ENCODE data around the gene SOX6.

Gene SOX6

DNA sequence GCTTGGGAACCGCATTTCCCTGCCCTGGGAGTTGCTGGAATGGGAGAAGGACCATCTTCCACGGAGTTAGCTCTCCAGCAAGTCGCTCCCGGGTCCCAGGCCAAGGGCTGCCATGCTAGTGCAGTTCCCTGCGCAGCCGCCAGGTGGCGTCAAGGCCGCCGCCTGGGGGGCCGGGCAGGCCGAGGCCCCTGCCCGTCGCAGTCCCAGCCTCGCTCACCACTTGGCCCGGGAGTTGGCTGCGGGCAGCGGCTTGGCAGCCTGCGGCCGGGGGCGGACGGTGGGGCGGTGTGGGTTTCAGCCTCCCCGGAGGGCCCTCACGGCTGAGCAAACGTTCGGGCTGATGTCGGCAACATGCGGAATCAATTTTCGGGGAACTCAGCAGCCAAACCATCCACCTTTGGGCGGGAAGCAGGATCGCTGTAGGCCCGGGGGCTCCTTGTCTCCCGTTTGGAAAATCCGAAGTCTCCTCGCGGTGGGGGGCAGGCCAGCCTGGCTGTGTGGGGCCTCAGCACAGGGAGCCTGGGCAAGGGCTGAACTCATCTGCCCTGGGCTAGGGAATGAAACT is 415.1 kb downstream of the SOX6 start:
- CTCF ChIA-PET = interaction anchor here (1.0 to 1.5 kb wide), 3 partner anchors 15 to 100 kb away, joined by 3 to 5 read pairs (median 4); no protein-coding TSS in a partner anchor
- Histone ChIP-seq H3K4me3 (ENCODE audit: control insufficient read depth in 1 of 7, extremely low read depth in 1 of 7, insufficient read depth in 4 of 7, low read depth in 2 of 7, low read length in 6 of 7) (no peak overlapping the region), H3K9me3 (ENCODE audit: control extremely low read depth in 1 of 5, control insufficient read depth in 4 of 5, insufficient read depth in 2 of 5, low read depth in 1 of 5, low read length in 4 of 5) (peaks cover 0 to 2% (median 0%) of the 10 kb centered on the region in 5 experiments), H3K27ac (ENCODE audit: insufficient read depth in 1 of 2, low read depth in 1 of 2, low read length in 2 of 2, poor library complexity in 1 of 2, severe bottlenecking in 2 of 2) (no peak overlapping the region), H3K36me3 (ENCODE audit: control insufficient read depth in 4 of 4, insufficient read depth in 4 of 4, low read length in 3 of 4) (no peaks in the 10 kb centered on the region), H3K4me1 (ENCODE audit: control extremely low read depth in 1 of 4, control insufficient read depth in 4 of 4, insufficient read depth in 4 of 4, low read length in 3 of 4) (no peaks in the 10 kb centered on the region), H3K27me3 (replicated peaks in 2 of 5; ENCODE audit: control insufficient read depth in 4 of 5, insufficient read depth in 5 of 5, low read length in 4 of 5) (no peaks in the 10 kb centered on the region)
- POLR2A ChIA-PET = no interaction called here
- peak; percentile 9 to 29 (median 22) for DNase-seq
- WGBS (ENCODE audit: insufficient coverage) = 53% methylated on average over 21 of the region's 36 CpGs

- Histone ChIP-seq H3K4me1 (ENCODE audit: control extremely low read depth in 1 of 4, control insufficient read depth in 4 of 4, insufficient read depth in 4 of 4, low read length in 3 of 4) (peaks cover 0 to 4% (median 0%) of the 10 kb centered on the region in 4 experiments), H3K9me3 (ENCODE audit: control extremely low read depth in 1 of 5, control insufficient read depth in 4 of 5, insufficient read depth in 2 of 5, low read depth in 1 of 5, low read length in 4 of 5) (no peaks in the 10 kb centered on the region), H3K4me3 (ENCODE audit: control insufficient read depth in 1 of 7, extremely low read depth in 1 of 7, insufficient read depth in 4 of 7, low read depth in 2 of 7, low read length in 6 of 7) (no peak overlapping the region), H3K27ac (ENCODE audit: insufficient read depth in 1 of 2, low read depth in 1 of 2, low read length in 2 of 2, poor library complexity in 1 of 2, severe bottlenecking in 2 of 2) (no peak overlapping the region), H3K27me3 (replicated peaks in 2 of 5; ENCODE audit: control insufficient read depth in 4 of 5, insufficient read depth in 5 of 5, low read length in 4 of 5) (no peaks in the 10 kb centered on the region), H3K36me3 (ENCODE audit: control insufficient read depth in 4 of 4, insufficient read depth in 4 of 4, low read length in 3 of 4) (no peaks in the 10 kb centered on the region)
- POLR2A ChIA-PET = no interaction called here
- no peak for DNase-seq
- WGBS (ENCODE audit: insufficient coverage) = 88% methylated on average over 7 of the region's 8 CpGs
- CTCF ChIA-PET = interaction anchor here (1.0 to 1.5 kb wide), 3 partner anchors 15 to 101 kb away, joined by 3 to 5 read pairs (median 4); no protein-coding TSS in a partner anchor
These were observed 415.7 kb downstream of the SOX6 start for GRCh38 chr11:15940462-15941205.

GRCh38 chr11:15938983-15939382 is 417.4 kb downstream of the SOX6 start:
- ChIA-PET POLR2A (no interaction called here), CTCF (no interaction called here)
- DNase-seq = no peak
- H3K4me3 ChIP-seq (ENCODE audit: control insufficient read depth in 1 of 7, extremely low read depth in 1 of 7, insufficient read depth in 4 of 7, low read depth in 2 of 7, low read length in 6 of 7) = no peak overlapping the region
- H3K27ac ChIP-seq (ENCODE audit: insufficient read depth in 1 of 2, low read depth in 1 of 2, low read length in 2 of 2, poor library complexity in 1 of 2, severe bottlenecking in 2 of 2) = no peak overlapping the region
- H3K9me3 ChIP-seq (ENCODE audit: control extremely low read depth in 1 of 5, control insufficient read depth in 4 of 5, insufficient read depth in 2 of 5, low read depth in 1 of 5, low read length in 4 of 5) = no peaks in the 10 kb centered on the region
- H3K4me1 ChIP-seq (ENCODE audit: control extremely low read depth in 1 of 4, control insufficient read depth in 4 of 4, insufficient read depth in 4 of 4, low read length in 3 of 4) = peaks cover 0 to 12% (median 0%) of the 10 kb centered on the region in 4 experiments
- no CpG with 5 or more reads among the region's 1 CpG for WGBS (ENCODE audit: insufficient coverage)
- H3K27me3 ChIP-seq (replicated peaks in 2 of 5; ENCODE audit: control insufficient read depth in 4 of 5, insufficient read depth in 5 of 5, low read length in 4 of 5) = no peaks in the 10 kb centered on the region
- no peaks in the 10 kb centered on the region for H3K36me3 ChIP-seq (ENCODE audit: control insufficient read depth in 4 of 4, insufficient read depth in 4 of 4, low read length in 3 of 4)

GRCh38 chr11:15938121-15938611 is 418.2 kb downstream of the SOX6 start:
- no peaks in the 10 kb centered on the region for H3K27me3 ChIP-seq (replicated peaks in 2 of 5; ENCODE audit: control insufficient read depth in 4 of 5, insufficient read depth in 5 of 5, low read length in 4 of 5)
- ChIA-PET POLR2A (no interaction called here), CTCF (no interaction called here)
- no peak overlapping the region for H3K27ac ChIP-seq (ENCODE audit: insufficient read depth in 1 of 2, low read depth in 1 of 2, low read length in 2 of 2, poor library complexity in 1 of 2, severe bottlenecking in 2 of 2)
- H3K4me3 ChIP-seq (ENCODE audit: control insufficient read depth in 1 of 7, extremely low read depth in 1 of 7, insufficient read depth in 4 of 7, low read depth in 2 of 7, low read length in 6 of 7) = no peak overlapping the region
- no peaks in the 10 kb centered on the region for H3K9me3 ChIP-seq (ENCODE audit: control extremely low read depth in 1 of 5, control insufficient read depth in 4 of 5, insufficient read depth in 2 of 5, low read depth in 1 of 5, low read length in 4 of 5)
- H3K36me3 ChIP-seq (ENCODE audit: control insufficient read depth in 4 of 4, insufficient read depth in 4 of 4, low read length in 3 of 4) = no peaks in the 10 kb centered on the region
- DNase-seq = no peak
- H3K4me1 ChIP-seq (ENCODE audit: control extremely low read depth in 1 of 4, control insufficient read depth in 4 of 4, insufficient read depth in 4 of 4, low read length in 3 of 4) = peaks cover 0 to 18% (median 0%) of the 10 kb centered on the region in 4 experiments
- WGBS (ENCODE audit: insufficient coverage) = 98% methylated on average over 19 of the region's 24 CpGs

DNA sequence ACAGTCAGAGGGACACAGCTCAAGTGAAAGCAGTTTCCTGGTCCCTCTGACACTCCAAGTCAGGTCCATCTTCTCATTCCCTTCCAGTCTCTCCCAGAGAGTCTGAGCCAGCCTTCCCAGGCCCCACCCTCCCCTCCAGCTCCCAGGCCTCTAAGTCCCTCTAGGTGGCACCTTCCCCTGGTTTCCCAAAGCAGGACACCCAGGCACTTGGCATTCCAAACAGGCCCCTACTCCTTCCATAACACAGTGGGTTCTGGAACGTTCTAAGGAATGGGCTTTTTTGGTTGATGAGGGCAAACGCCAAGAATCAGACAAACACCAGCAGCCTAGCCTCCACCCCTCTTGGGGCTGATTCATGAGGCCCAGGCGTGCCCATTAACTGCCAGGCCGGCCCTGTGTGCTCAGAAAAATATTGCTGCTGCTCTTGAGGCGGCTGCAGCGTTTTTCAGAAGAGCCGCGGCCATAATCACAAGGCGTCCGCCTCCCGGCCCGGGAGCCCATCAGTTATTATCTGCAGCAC is 418.7 kb downstream of the SOX6 start:
- H3K36me3 ChIP-seq (ENCODE audit: control insufficient read depth in 4 of 4, insufficient read depth in 4 of 4, low read length in 3 of 4) = no peaks in the 10 kb centered on the region
- no peaks in the 10 kb centered on the region for H3K9me3 ChIP-seq (ENCODE audit: control extremely low read depth in 1 of 5, control insufficient read depth in 4 of 5, insufficient read depth in 2 of 5, low read depth in 1 of 5, low read length in 4 of 5)
- WGBS (ENCODE audit: insufficient coverage) = 98% methylated on average over 11 of the region's 12 CpGs
- H3K27ac ChIP-seq (ENCODE audit: insufficient read depth in 1 of 2, low read depth in 1 of 2, low read length in 2 of 2, poor library complexity in 1 of 2, severe bottlenecking in 2 of 2) = no peak overlapping the region
- no peak for DNase-seq
- peaks cover 0 to 18% (median 0%) of the 10 kb centered on the region in 4 experiments for H3K4me1 ChIP-seq (ENCODE audit: control extremely low read depth in 1 of 4, control insufficient read depth in 4 of 4, insufficient read depth in 4 of 4, low read length in 3 of 4)
- POLR2A ChIA-PET = no interaction called here
- no peak overlapping the region for H3K4me3 ChIP-seq (ENCODE audit: control insufficient read depth in 1 of 7, extremely low read depth in 1 of 7, insufficient read depth in 4 of 7, low read depth in 2 of 7, low read length in 6 of 7)
- CTCF ChIA-PET = interaction anchor here (1.6 kb wide), 1 partner anchor 9 kb away, joined by 4 read pairs; no protein-coding TSS in a partner anchor
- no peaks in the 10 kb centered on the region for H3K27me3 ChIP-seq (replicated peaks in 2 of 5; ENCODE audit: control insufficient read depth in 4 of 5, insufficient read depth in 5 of 5, low read length in 4 of 5)

DNA sequence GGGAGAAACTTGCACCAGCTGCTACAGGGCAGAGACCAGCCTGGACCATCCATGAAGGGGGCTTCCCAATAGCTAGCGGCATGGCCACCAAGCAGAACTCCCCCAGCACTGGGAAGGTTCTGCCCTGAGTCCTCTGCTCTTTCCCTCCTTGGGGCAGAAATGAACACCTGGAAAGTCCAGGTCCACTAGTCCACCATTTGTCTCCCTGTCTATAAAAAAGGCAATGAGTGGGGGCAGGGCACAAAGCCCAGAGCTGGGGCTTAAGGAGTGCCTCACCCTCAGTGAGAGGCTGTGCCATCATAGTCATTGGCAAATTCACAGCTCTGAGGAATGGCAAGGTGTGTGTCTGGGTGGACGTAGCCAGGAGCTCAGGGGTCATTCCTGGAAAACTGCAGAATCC is 420.3 kb downstream of the SOX6 start:
- Histone ChIP-seq H3K4me1 (ENCODE audit: control extremely low read depth in 1 of 4, control insufficient read depth in 4 of 4, insufficient read depth in 4 of 4, low read length in 3 of 4) (peaks cover 0 to 18% (median 0%) of the 10 kb centered on the region in 4 experiments), H3K27me3 (replicated peaks in 2 of 5; ENCODE audit: control insufficient read depth in 4 of 5, insufficient read depth in 5 of 5, low read length in 4 of 5) (no peaks in the 10 kb centered on the region), H3K36me3 (ENCODE audit: control insufficient read depth in 4 of 4, insufficient read depth in 4 of 4, low read length in 3 of 4) (no peaks in the 10 kb centered on the region), H3K27ac (ENCODE audit: insufficient read depth in 1 of 2, low read depth in 1 of 2, low read length in 2 of 2, poor library complexity in 1 of 2, severe bottlenecking in 2 of 2) (no peak overlapping the region), H3K4me3 (ENCODE audit: control insufficient read depth in 1 of 7, extremely low read depth in 1 of 7, insufficient read depth in 4 of 7, low read depth in 2 of 7, low read length in 6 of 7) (no peak overlapping the region), H3K9me3 (ENCODE audit: control extremely low read depth in 1 of 5, control insufficient read depth in 4 of 5, insufficient read depth in 2 of 5, low read depth in 1 of 5, low read length in 4 of 5) (no peaks in the 10 kb centered on the region)
- no peak for DNase-seq
- ChIA-PET POLR2A (interaction anchor here (0.5 kb wide), 1 partner anchor 297 kb away, joined by 3 read pairs; no protein-coding TSS in a partner anchor), CTCF (interaction anchor here (1.4 kb wide), 1 partner anchor 9 kb away, joined by 3 read pairs; no protein-coding TSS in a partner anchor)
- WGBS (ENCODE audit: insufficient coverage) = 100% methylated on average over 2 of the region's 2 CpGs
